IPS-18a (cell line): ENCODE results near the gene MYH7B.

ENCODE experiments used
- H3K27ac ChIP-seq: one replicate; pipeline ENCODE4 v1.5.1; 2013; ENCODE audit warnings: low read length
- H3K27me3 ChIP-seq: one replicate; pipeline ENCODE4 v1.6.1; 2013; ENCODE audit warnings: mild to moderate bottlenecking, low read length; ENCODE audit not compliant: control insufficient read depth, insufficient read depth
- H3K36me3 ChIP-seq: one replicate; pipeline ENCODE4 v1.6.1; 2013; ENCODE audit warnings: low read depth, low read length; ENCODE audit not compliant: control insufficient read depth
- H3K4me1 ChIP-seq: one replicate; pipeline ENCODE4 v1.6.1; 2013; ENCODE audit warnings: low read depth, low read length; ENCODE audit not compliant: control insufficient read depth
- H3K4me3 ChIP-seq: one replicate; pipeline ENCODE4 v1.5.1; 2013; ENCODE audit warnings: low read length
- H3K9ac ChIP-seq: one replicate; pipeline ENCODE4 v1.6.1; 2013; ENCODE audit warnings: mild to moderate bottlenecking, low read length, moderate library complexity
- H3K9me3 ChIP-seq: one replicate; pipeline ENCODE4 v1.6.1; 2013; ENCODE audit warnings: low read depth, low read length; ENCODE audit not compliant: control insufficient read depth

The MYH7B gene

DNA sequence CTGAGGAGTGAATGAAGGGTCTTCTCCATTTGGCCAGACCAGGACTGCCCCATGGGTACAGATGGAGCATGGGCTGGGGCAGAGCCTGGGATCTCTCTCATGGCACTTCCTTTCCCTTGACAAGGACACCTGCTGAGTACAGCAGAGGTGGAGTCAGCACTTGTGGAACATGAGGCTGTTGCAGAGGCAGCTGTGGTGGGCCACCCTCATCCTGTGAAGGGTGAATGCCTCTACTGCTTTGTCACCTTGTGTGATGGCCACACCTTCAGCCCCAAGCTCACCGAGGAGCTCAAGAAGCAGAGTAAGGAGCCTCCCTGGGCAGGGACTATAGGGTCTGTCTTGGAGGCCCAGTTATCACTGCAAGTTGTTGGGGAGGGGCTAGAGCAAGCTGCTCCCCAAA, 29.7 kb upstream of the MYH7B start:
- H3K9me3 ChIP-seq, result no peaks in the 10 kb centered on the region
- no peak overlapping the region for H3K27ac ChIP-seq
- H3K4me3 ChIP-seq, result no peak overlapping the region
- H3K4me1 ChIP-seq, result no peaks in the 10 kb centered on the region
- H3K9ac ChIP-seq, result no peak overlapping the region
- peaks cover 27% of the 10 kb centered on the region for H3K36me3 ChIP-seq
- no peaks in the 10 kb centered on the region for H3K27me3 ChIP-seq

DNA sequence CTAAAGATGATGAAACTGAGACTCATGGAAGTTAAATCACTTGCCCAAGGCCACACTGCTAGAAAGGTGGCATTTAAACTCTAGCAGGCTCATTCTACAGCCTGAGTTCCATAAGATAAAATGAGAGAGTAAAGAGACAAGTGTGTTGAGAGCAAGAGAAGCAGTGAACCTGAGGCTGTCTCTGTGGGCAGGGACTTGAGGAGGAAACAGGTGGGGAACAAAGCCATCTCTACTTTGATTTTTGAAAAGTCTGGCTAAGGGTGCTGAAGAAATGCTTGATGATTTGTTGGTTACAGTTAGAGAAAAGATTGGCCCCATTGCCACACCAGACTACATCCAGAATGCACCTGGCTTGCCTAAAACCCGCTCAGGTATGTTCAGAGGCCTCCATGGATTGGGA, 29.1 kb upstream of the MYH7B start:
- Histone ChIP-seq H3K27me3 (no peaks in the 10 kb centered on the region), H3K4me1 (no peaks in the 10 kb centered on the region), H3K36me3 (peaks cover 31% of the 10 kb centered on the region), H3K9me3 (no peaks in the 10 kb centered on the region), H3K27ac (no peak overlapping the region), H3K9ac (no peak overlapping the region), H3K4me3 (no peak overlapping the region)

DNA sequence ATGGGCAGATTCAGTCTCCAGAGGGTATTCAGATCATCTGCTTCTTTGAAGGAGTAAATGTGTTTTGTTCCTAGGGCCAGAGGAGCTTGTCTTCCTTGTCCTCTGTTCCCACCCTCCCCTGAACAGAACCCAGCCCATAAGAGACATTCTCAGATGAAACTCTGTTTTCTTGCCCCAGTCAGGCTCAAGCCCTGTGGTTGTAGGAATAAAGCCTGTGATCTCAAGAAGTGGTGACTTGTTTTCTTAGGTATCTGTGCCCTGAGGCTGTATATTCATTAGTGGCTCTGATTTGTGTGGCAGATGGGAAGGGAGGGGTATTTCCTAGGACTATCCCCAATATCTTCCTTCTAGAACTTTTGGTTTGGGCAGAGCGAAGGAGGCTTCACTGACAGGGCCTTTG, 27.9 kb upstream of the MYH7B start:
- H3K36me3 ChIP-seq, result peaks cover 39% of the 10 kb centered on the region
- no peak overlapping the region for H3K27ac ChIP-seq
- no peaks in the 10 kb centered on the region for H3K9me3 ChIP-seq
- no peaks in the 10 kb centered on the region for H3K4me1 ChIP-seq
- no peaks in the 10 kb centered on the region for H3K27me3 ChIP-seq
- no peak overlapping the region for H3K9ac ChIP-seq
- no peak overlapping the region for H3K4me3 ChIP-seq

DNA sequence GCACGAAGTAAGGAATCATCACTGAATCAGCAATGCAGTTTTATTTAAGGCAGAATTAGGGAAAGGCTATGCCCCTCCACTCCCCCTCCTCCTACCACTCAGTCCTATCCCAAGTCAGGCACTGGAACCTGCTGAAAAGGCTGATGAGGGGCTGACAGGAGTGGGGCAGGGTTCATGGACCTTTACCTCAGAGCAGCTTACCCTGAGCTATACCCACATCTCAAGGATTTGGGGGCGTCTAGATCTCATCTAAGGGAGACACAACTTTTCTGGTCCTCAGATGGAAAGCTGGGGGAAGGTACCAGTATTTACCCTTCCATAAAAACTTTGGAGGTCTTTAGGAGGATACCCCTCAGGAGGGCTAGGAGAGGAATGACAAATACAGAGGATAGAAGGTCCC, 27.3 kb upstream of the MYH7B start:
- Histone ChIP-seq H3K27ac (no peak overlapping the region), H3K9me3 (no peaks in the 10 kb centered on the region), H3K9ac (no peak overlapping the region), H3K4me1 (no peaks in the 10 kb centered on the region), H3K36me3 (peaks cover 41% of the 10 kb centered on the region), H3K27me3 (no peaks in the 10 kb centered on the region), H3K4me3 (no peak overlapping the region)

GRCh38 chr20:34931771-34932170, 23.9 kb upstream of the MYH7B start:
- Histone ChIP-seq H3K4me1 (no peaks in the 10 kb centered on the region), H3K27me3 (no peaks in the 10 kb centered on the region), H3K27ac (no peak overlapping the region), H3K9me3 (no peaks in the 10 kb centered on the region), H3K36me3 (peaks cover 52% of the 10 kb centered on the region), H3K9ac (no peak overlapping the region), H3K4me3 (no peak overlapping the region)

GRCh38 chr20:34938466-34939163, 17.1 kb upstream of the MYH7B start:
- Histone ChIP-seq H3K9ac (no peak overlapping the region), H3K36me3 (peaks cover 36% of the 10 kb centered on the region), H3K27ac (no peak overlapping the region), H3K27me3 (no peaks in the 10 kb centered on the region), H3K4me1 (no peaks in the 10 kb centered on the region), H3K4me3 (no peak overlapping the region), H3K9me3 (no peaks in the 10 kb centered on the region)

DNA sequence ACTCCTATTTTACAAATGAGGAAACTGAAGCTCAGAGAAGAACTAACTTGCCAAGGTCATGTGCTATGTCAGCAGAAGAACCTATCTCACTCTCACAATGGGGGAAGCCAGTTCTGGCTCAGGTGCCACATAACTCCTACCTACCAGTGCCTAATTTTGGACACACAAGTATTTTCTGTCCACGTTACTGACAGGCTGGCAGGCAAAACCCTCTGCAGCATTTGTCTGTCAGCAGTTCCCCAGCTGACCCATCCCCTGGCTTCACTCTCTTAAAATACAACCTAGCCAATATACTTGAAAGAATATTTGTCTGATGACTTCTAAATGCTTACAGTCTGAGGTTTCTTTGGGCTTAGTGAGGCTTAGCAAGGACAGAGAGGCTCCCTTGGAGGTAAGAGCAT, 15.6 kb upstream of the MYH7B start:
- H3K4me1 ChIP-seq, result no peaks in the 10 kb centered on the region
- H3K27ac ChIP-seq, result no peak overlapping the region
- H3K9ac ChIP-seq, result no peak overlapping the region
- no peaks in the 10 kb centered on the region for H3K27me3 ChIP-seq
- no peak overlapping the region for H3K4me3 ChIP-seq
- H3K9me3 ChIP-seq, result no peaks in the 10 kb centered on the region
- H3K36me3 ChIP-seq, result peaks cover 39% of the 10 kb centered on the region

DNA sequence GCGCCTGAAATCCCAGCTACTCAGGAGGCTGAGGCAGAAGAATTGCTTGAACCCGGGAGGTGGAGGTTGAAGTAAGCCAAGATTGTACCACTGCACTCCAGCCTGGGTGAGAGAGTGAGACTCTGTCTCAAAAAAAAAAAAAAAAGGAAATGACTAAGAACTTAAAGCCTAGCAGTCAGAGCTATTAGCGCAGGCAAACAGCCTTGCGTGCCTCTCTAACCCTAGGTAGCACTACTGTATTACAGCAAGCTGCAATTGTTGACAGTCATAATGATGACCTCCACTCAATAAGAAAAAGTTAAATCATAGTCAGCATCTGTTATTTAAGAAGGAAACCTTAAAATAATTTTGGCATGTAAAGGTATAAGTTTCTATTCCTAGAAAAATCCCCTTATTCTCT, 14.4 kb upstream of the MYH7B start:
- no peak overlapping the region for H3K9ac ChIP-seq
- no peak overlapping the region for H3K27ac ChIP-seq
- H3K9me3 ChIP-seq, result no peaks in the 10 kb centered on the region
- peaks cover 35% of the 10 kb centered on the region for H3K36me3 ChIP-seq
- H3K27me3 ChIP-seq, result no peaks in the 10 kb centered on the region
- H3K4me3 ChIP-seq, result no peak overlapping the region
- H3K4me1 ChIP-seq, result no peaks in the 10 kb centered on the region

GRCh38 chr20:34942301-34942700, 13.4 kb upstream of the MYH7B start:
- no peaks in the 10 kb centered on the region for H3K9me3 ChIP-seq
- H3K9ac ChIP-seq, result no peak overlapping the region
- peaks cover 30% of the 10 kb centered on the region for H3K36me3 ChIP-seq
- H3K27me3 ChIP-seq, result no peaks in the 10 kb centered on the region
- no peak overlapping the region for H3K27ac ChIP-seq
- no peak overlapping the region for H3K4me3 ChIP-seq
- no peaks in the 10 kb centered on the region for H3K4me1 ChIP-seq

- H3K4me3 ChIP-seq, result no peak overlapping the region
- no peaks in the 10 kb centered on the region for H3K9me3 ChIP-seq
- H3K9ac ChIP-seq, result no peak overlapping the region
- no peak overlapping the region for H3K27ac ChIP-seq
- H3K4me1 ChIP-seq, result no peaks in the 10 kb centered on the region
- peaks cover 23% of the 10 kb centered on the region for H3K36me3 ChIP-seq
- H3K27me3 ChIP-seq, result no peaks in the 10 kb centered on the region
These were observed 11.7 kb upstream of the MYH7B start for GRCh38 chr20:34943808-34944567.

GRCh38 chr20:34945315-34946077, 10.2 kb upstream of the MYH7B start:
- H3K27ac ChIP-seq, result no peak overlapping the region
- no peaks in the 10 kb centered on the region for H3K4me1 ChIP-seq
- no peaks in the 10 kb centered on the region for H3K9me3 ChIP-seq
- no peak overlapping the region for H3K4me3 ChIP-seq
- no peak overlapping the region for H3K9ac ChIP-seq
- peaks cover 21% of the 10 kb centered on the region for H3K36me3 ChIP-seq
- no peaks in the 10 kb centered on the region for H3K27me3 ChIP-seq
